IMR-90 (cell line): Measurements from ENCODE around the gene HEBP1. TPM values are rescaled to one million over a fixed set of nuclear protein-coding genes. Genes with fewer than 3 reads are reported as not detected.

Source experiments
- ATAC-seq: fragments of 200-7000 bp; cut with Tn5 transposase; 2 replicates; pipeline ENCODE4 v1.9.1; 2020; ENCODE audit warnings: low read depth, mild to moderate bottlenecking, moderate library complexity
- BruUV-seq: library from RNA; stranded (reverse); fragments of 400-500 nt; replicated peaks from 2 replicates; lab custom pipeline; 2021; lab: Mats Ljungman, UMichigan
- CTCF ChIA-PET: fragments of 300-600 bp; formaldehyde crosslinking; extraction: SDS; loops from one replicate; lab custom pipeline; 2021; ENCODE audit warnings: antibody characterized with exemption; lab: Yijun Ruan, JAX
- POLR2A ChIA-PET: fragments of 300-600 bp; sonication (Branson Sonifier 250); formaldehyde crosslinking; loops from one replicate; lab custom pipeline; 2022; ENCODE audit warnings: antibody characterized with exemption; ENCODE audit not compliant: unreplicated experiment; lab: Charles Lee
- DNase-seq: peaks from one replicate; pipeline ENCODE4 v3.0.0; 2013
- H2AFZ ChIP-seq: replicated peaks from 2 replicates; pipeline ENCODE3; 2013; ENCODE audit warnings: low read length, mild to moderate bottlenecking; ENCODE audit not compliant: poor library complexity
- H2AK5ac ChIP-seq: 2 replicates; pipeline ENCODE4 v1.6.1; 2013; ENCODE audit warnings: low read depth, low read length, inconsistent platforms
- H2AK9ac ChIP-seq: replicated peaks from 2 replicates; pipeline ENCODE3; 2013; ENCODE audit warnings: mild to moderate bottlenecking, low read depth, low read length, moderate library complexity; ENCODE audit not compliant: poor library complexity
- H2BK120ac ChIP-seq: 2 replicates; pipeline ENCODE4 v1.6.1; 2013; ENCODE audit warnings: low read depth, low read length, inconsistent platforms
- H2BK15ac ChIP-seq: 3 replicates; pipeline ENCODE4 v1.6.1; 2013; ENCODE audit warnings: low read depth, low read length, inconsistent platforms
- H2BK20ac ChIP-seq: 2 replicates; pipeline ENCODE4 v1.6.1; 2013; ENCODE audit warnings: low read depth, mild to moderate bottlenecking, inconsistent platforms, low read length, moderate library complexity
- H2BK5ac ChIP-seq: 2 replicates; pipeline ENCODE4 v1.6.1; 2013; ENCODE audit warnings: mild to moderate bottlenecking, low read depth, low read length, inconsistent platforms; ENCODE audit not compliant: poor library complexity, severe bottlenecking
- H3K14ac ChIP-seq: replicated peaks from 2 replicates; pipeline ENCODE4 v1.6.1; 2013; ENCODE audit warnings: low read depth, low read length, inconsistent platforms
- H3K18ac ChIP-seq: 2 replicates; pipeline ENCODE4 v1.6.1; 2013; ENCODE audit warnings: low read depth, low read length, control low read depth
- H3K23ac ChIP-seq: 2 replicates; pipeline ENCODE4 v1.6.1; 2013; ENCODE audit warnings: low read depth, low read length, inconsistent platforms
- H3K27ac ChIP-seq: 2 replicates; pipeline ENCODE4 v1.5.1; 2013; ENCODE audit warnings: mild to moderate bottlenecking, control low read depth, low read length; ENCODE audit not compliant: insufficient read depth
- H3K27me3 ChIP-seq: 2 replicates; pipeline ENCODE4 v1.6.1; 2013; ENCODE audit warnings: low read length; ENCODE audit not compliant: control insufficient read depth, insufficient read depth
- H3K36me3 ChIP-seq: 2 replicates; pipeline ENCODE4 v1.6.1; 2013; ENCODE audit warnings: low read length, mixed read lengths; ENCODE audit not compliant: control insufficient read depth, insufficient read depth
- H3K4ac ChIP-seq: 2 replicates; pipeline ENCODE4 v1.6.1; 2013; ENCODE audit warnings: low read depth, low read length, inconsistent platforms
- H3K4me1 ChIP-seq: 2 replicates; pipeline ENCODE4 v1.6.1; 2013; ENCODE audit warnings: low read length, mixed read lengths; ENCODE audit not compliant: control insufficient read depth, insufficient read depth
- H3K4me2 ChIP-seq: 2 replicates; pipeline ENCODE4 v1.6.1; 2013; ENCODE audit warnings: low read depth, mild to moderate bottlenecking, control low read depth, low read length, moderate library complexity
- H3K4me3 ChIP-seq: 2 replicates; pipeline ENCODE4 v1.5.1; 2013; ENCODE audit warnings: low read depth, mild to moderate bottlenecking, control low read depth, low read length, moderate library complexity; ENCODE audit not compliant: insufficient read depth
- H3K56ac ChIP-seq: 2 replicates; pipeline ENCODE4 v1.6.1; 2013; ENCODE audit warnings: low read length, inconsistent platforms; ENCODE audit not compliant: insufficient read depth; ENCODE audit errors: extremely low read depth
- H3K79me1 ChIP-seq, 2 experiments: 2 replicates each; pipeline ENCODE4 v1.6.1; 2013; ENCODE audit warnings: low read length in 2 of 2, inconsistent platforms in 1 of 2, low read depth in 1 of 2
- H3K9ac ChIP-seq: 2 replicates; pipeline ENCODE4 v1.6.1; 2013; ENCODE audit warnings: low read depth, low read length, control low read depth
- H3K9me1 ChIP-seq: 2 replicates; pipeline ENCODE4 v1.6.1; 2013; ENCODE audit warnings: low read length, inconsistent platforms; ENCODE audit not compliant: insufficient read depth
- H3K9me3 ChIP-seq: 2 replicates; pipeline ENCODE4 v1.6.1; 2013; ENCODE audit warnings: low read length; ENCODE audit not compliant: control insufficient read depth, insufficient read depth
- H4K20me1 ChIP-seq: 2 replicates; pipeline ENCODE4 v1.6.1; 2013; ENCODE audit warnings: low read length, inconsistent platforms; ENCODE audit not compliant: insufficient read depth
- H4K5ac ChIP-seq: 2 replicates; pipeline ENCODE4 v1.6.1; 2013; ENCODE audit warnings: mild to moderate bottlenecking, low read depth, low read length, control low read depth
- H4K8ac ChIP-seq, 2 experiments: 2 replicates each; pipeline ENCODE4 v1.6.1; 2013; ENCODE audit warnings: low read depth in 2 of 2, low read length in 2 of 2, control low read depth in 1 of 2, inconsistent platforms in 1 of 2
- H4K91ac ChIP-seq: 2 replicates; pipeline ENCODE4 v1.6.1; 2013; ENCODE audit warnings: low read depth, low read length, inconsistent platforms; ENCODE audit not compliant: insufficient read depth
- BHLHE40 ChIP-seq: fragments of 150-350 bp; IDR thresholded peaks from 2 replicates; pipeline ENCODE4 v1.6.1; 2016; ENCODE audit warnings: mild to moderate bottlenecking, low read depth, low read length
- CHD1 ChIP-seq: IDR thresholded peaks from 2 replicates; pipeline ENCODE4 v1.6.1; 2012; ENCODE audit warnings: low read depth, low read length, improper control_type of control experiment
- CTCF ChIP-seq: conservative IDR thresholded peaks from 2 replicates; pipeline ENCODE4 v1.5.1; 2012; ENCODE audit warnings: mild to moderate bottlenecking, low read depth, low read length, improper control_type of control experiment
- FOS ChIP-seq: fragments of 150-350 bp; IDR thresholded peaks from 2 replicates; pipeline ENCODE4 v1.6.1; 2016; ENCODE audit warnings: low read depth, low read length
- MAFK ChIP-seq: IDR thresholded peaks from 2 replicates; pipeline ENCODE4 v1.6.1; 2012; ENCODE audit warnings: low read depth, low read length, improper control_type of control experiment
- MAZ ChIP-seq: IDR thresholded peaks from 2 replicates; pipeline ENCODE4 v1.6.1; 2012; ENCODE audit warnings: low read depth, mild to moderate bottlenecking, low read length, improper control_type of control experiment, moderate library complexity, borderline replicate concordance
- MXI1 ChIP-seq: IDR thresholded peaks from 2 replicates; pipeline ENCODE4 v1.6.1; 2012; ENCODE audit warnings: low read depth, mild to moderate bottlenecking, low read length, moderate library complexity, borderline replicate concordance
- POLR2A ChIP-seq: IDR thresholded peaks from 2 replicates; pipeline ENCODE4 v1.6.1; 2012; ENCODE audit warnings: mild to moderate bottlenecking, low read depth, low read length
- RAD21 ChIP-seq: IDR thresholded peaks from 2 replicates; pipeline ENCODE4 v1.6.1; 2012; ENCODE audit warnings: low read length, improper control_type of control experiment
- RCOR1 ChIP-seq: IDR thresholded peaks from 2 replicates; pipeline ENCODE4 v1.6.1; 2012; ENCODE audit warnings: mild to moderate bottlenecking, low read length, improper control_type of control experiment; ENCODE audit not compliant: insufficient replicate concordance
- RFX5 ChIP-seq: IDR thresholded peaks from 2 replicates; pipeline ENCODE4 v1.8.0; 2012; ENCODE audit warnings: low read depth, mild to moderate bottlenecking, low read length, moderate library complexity
- SMC3 ChIP-seq: fragments of 150-350 bp; IDR thresholded peaks from 2 replicates; pipeline ENCODE4 v1.6.1; 2016; ENCODE audit warnings: low read depth, mild to moderate bottlenecking, antibody characterized with exemption, low read length, moderate library complexity
- WGBS, 2 experiments: methylation state at CpG; one replicate each; pipeline versions ENCODE4 v1.1.5 to v1.1.7; 2013; ENCODE audit warnings: missing lambda C conversion rate in 2 of 2; ENCODE audit not compliant: insufficient read length in 1 of 2; ENCODE audit errors: extremely low coverage in 2 of 2; 5-methylcytosine and 5-hydroxymethylcytosine counted together
- dilution Hi-C: fragments of 300-500 bp; cut with HindIII; formaldehyde crosslinking; loops from one replicate; pipeline ENCODE4 v1.14.3; 2018; ENCODE audit warnings: low sequenced_read_pairs; ENCODE audit not compliant: unreplicated experiment
- in situ Hi-C: fragments of 300-500 bp; cut with MboI; formaldehyde crosslinking; loops from 3 replicates; pipeline ENCODE4 v1.14.3; 2019; ENCODE audit warnings: low sequenced_read_pairs, inconsistent platforms, mixed read lengths
- intact Hi-C: fragments of 100-400 bp; cut with micrococcal nuclease; formaldehyde crosslinking; loops from 2 replicates; pipeline ENCODE4 v1.10.0; 2022
- polyA plus RNA-seq, 3 experiments: library from polyadenylated mRNA; depleted of rRNA; stranded (reverse); fragments of >200 nt; gene quantifications; 2 replicates each; pipeline ENCODE4 v1.2.3, GENCODE V29; 2012; ENCODE audit warnings: low replicate concordance in 1 of 3
- total RNA-seq: library from RNA; depleted of rRNA; stranded (reverse); fragments of >200 nt; gene quantifications from 2 replicates; pipeline ENCODE4 v1.2.3, GENCODE V29; 2012

Gene HEBP1
- total and polyA plus RNA-seq, 2 of the 4 experiments (the other 2 are of a cell fraction): 18.8 to 49.2 TPM

GRCh38 chr12:13008741-13009380 is 8.8 kb upstream of the HEBP1 start (continued):
- TF ChIP-seq BHLHE40: no peak
- no peak for TF ChIP-seq MXI1

GRCh38 chr12:13007496-13008233 is 7.6 kb upstream of the HEBP1 start:
- no peak for DNase-seq
- H4K5ac ChIP-seq: peak overlapping the region; percentile 76; the same call in 1 of the 2 replicates
- no TSS peak for BruUV-seq
- peak overlapping the region in 1 of 2 experiments; percentile 49; a peak in 1 of 4 replicates for H4K8ac ChIP-seq
- H3K23ac ChIP-seq: no peak overlapping the region
- no peak overlapping the region for H2AK9ac ChIP-seq
- no peaks in the 10 kb centered on the region for H3K9me3 ChIP-seq
- peak overlapping the region; percentile 66 for H4K91ac ChIP-seq
- intact Hi-C loops (no loop called here), in situ Hi-C loops (loop anchor here (10.0 kb wide), 1 partner anchor 217 kb away; no protein-coding TSS in a partner anchor), dilution Hi-C loops (no loop called here)
- H3K36me3 ChIP-seq: no peaks in the 10 kb centered on the region
- H3K27me3 ChIP-seq: no peaks in the 10 kb centered on the region
- H3K9me1 ChIP-seq: peaks cover 12% of the 10 kb centered on the region
- peak overlapping the region; percentile 60; the same call in 1 of the 2 replicates for H3K18ac ChIP-seq
- H2BK120ac ChIP-seq: peak overlapping the region; percentile 72
- POLR2A ChIA-PET: no interaction called here
- no peak overlapping the region for H3K9ac ChIP-seq
- no peak overlapping the region for H3K14ac ChIP-seq
- no peak overlapping the region for H3K27ac ChIP-seq
- H2BK20ac ChIP-seq: peak overlapping the region; percentile 82
- peak overlapping the region; percentile 76; the same call in 1 of the 3 replicates for H2BK15ac ChIP-seq
- ATAC-seq: no peak
- H2AFZ ChIP-seq: no peak overlapping the region
- peaks cover 0 to 12% of the 10 kb centered on the region in 2 experiments; a peak in 3 of 4 replicates for H3K79me1 ChIP-seq
- peaks cover 7% of the 10 kb centered on the region for H3K4me1 ChIP-seq
- H3K4me3 ChIP-seq: no peak overlapping the region
- no peaks in the 10 kb centered on the region; the same call in 1 of the 2 replicates for H4K20me1 ChIP-seq
- H2AK5ac ChIP-seq: no peak overlapping the region; the same call in 1 of the 2 replicates
- CTCF ChIA-PET: no interaction called here
- WGBS, 2 experiments: 89% methylated on average over 5 of the region's 7 CpGs; no CpG with 5 or more reads in 1 of the 2 experiments
- no peak overlapping the region for H3K4me2 ChIP-seq
- H3K56ac ChIP-seq: no peak overlapping the region
- peak overlapping the region; percentile 30; the same call in 1 of the 2 replicates for H3K4ac ChIP-seq
- no peak overlapping the region for H2BK5ac ChIP-seq
- TF ChIP-seq FOS (no peak), POLR2A (no peak), CTCF (no peak), SMC3 (no peak), MAZ (no peak), MAFK (no peak), RFX5 (no peak), RAD21 (no peak), CHD1 (no peak), BHLHE40 (no peak), MXI1 (no peak), RCOR1 (no peak)
